GM19351 (cell line): Measurements from ENCODE around the gene ARHGAP22.

Source experiments
- ATAC-seq: cut with Tn5 transposase; IDR thresholded peaks from one replicate; pipeline ENCODE4 v1.9.1; 2021; ENCODE audit warnings: mild to moderate bottlenecking, moderate library complexity; ENCODE audit not compliant: unreplicated experiment

Gene ARHGAP22

DNA sequence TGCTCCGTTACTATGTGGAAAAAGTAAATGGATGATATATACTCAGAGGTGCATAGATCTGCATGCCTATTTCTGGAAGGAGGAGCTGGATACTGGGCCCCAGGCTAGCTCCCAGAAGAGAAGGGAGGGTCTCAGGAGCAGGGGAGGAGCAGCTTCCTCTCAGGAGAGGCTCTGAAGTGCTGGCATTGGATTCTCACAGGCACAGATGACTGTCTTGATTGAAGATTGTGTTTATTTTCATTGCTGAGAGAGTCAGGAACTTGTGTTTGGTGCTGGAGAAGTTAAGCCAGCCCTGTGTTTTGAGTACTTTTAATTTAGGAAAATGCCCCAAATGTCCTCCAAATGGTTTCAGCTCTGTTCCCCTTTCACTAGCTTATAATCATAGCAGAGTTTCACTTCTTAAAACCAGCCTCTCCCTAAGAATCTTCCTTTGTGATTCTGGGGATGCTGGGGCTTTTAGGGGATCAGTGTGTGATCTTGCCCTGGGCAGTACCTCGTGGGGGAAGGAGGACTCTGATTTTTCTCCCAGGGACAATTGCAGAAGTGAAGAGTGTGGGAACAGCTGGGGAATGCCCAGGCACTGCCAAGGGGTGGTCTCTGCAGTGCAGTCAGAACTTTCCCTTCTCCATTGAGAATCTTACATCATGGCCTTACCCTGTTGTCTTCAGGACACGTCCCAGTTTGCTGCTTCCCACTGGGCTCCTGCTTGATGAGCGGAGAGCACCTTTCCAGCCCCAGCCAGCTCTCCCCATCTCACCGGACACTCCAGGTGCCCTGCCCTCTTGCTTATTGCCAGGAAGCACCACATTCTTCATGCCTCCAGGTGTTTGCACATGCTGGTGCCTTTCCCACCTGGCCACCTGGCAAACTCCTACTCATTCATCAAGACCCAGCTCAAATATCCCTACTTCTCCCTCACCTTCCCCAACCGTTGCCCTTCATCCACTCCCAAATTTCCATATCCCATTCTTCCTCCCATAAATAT, 102.8 kb downstream of the ARHGAP22 start:
- no peak for ATAC-seq

- ATAC-seq = no peak
Observed at GRCh38 chr10:48501226-48501625, 103.6 kb downstream of the ARHGAP22 start.

DNA sequence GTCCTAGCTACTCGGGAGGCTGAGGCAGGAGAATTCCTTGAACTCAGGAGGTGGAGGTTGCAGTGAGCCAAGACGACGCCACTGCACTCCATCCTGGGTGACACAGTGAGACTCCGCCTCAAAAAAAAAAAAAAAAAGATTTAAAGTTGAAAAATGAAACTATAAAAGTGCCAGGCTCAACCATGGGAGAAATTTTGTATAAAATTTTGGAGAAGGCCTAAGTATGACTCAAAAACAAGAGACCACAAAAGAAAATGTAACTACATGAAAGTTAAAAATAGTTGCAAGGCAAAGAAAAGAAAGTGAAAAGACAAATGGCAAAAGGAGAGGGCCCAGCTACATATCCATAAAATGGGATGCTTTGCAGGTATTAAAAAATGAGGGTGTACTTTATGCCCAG, 104.1 kb downstream of the ARHGAP22 start:
- ATAC-seq = no peak

DNA sequence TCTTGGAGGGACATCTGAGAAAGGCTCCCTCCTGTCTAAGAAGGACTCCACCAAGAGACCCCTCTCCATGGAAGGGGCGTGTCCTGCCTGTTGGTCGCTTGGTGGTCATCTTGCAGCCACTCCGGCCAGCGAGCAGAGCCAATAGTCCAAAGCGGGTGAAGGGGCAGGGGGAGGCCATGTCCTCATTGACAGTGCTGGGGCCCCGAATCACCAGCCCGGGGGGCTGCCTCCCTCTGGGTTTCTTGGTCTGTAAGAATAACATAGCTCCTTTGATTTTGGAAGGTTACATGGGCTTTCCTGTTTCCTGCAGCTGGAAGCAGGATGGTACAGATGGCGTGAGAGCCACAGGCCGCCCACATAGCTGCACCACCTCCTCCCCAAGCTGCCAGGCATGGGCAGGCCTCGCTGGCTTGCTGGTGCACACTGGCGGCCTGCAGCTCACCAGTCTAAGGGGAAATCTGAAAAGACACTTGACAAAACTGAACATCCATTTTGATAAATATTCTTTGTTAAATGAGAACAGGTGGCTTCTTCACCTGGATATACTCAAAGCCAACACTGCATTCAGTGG, 105.8 kb downstream of the ARHGAP22 start:
- no peak for ATAC-seq

DNA sequence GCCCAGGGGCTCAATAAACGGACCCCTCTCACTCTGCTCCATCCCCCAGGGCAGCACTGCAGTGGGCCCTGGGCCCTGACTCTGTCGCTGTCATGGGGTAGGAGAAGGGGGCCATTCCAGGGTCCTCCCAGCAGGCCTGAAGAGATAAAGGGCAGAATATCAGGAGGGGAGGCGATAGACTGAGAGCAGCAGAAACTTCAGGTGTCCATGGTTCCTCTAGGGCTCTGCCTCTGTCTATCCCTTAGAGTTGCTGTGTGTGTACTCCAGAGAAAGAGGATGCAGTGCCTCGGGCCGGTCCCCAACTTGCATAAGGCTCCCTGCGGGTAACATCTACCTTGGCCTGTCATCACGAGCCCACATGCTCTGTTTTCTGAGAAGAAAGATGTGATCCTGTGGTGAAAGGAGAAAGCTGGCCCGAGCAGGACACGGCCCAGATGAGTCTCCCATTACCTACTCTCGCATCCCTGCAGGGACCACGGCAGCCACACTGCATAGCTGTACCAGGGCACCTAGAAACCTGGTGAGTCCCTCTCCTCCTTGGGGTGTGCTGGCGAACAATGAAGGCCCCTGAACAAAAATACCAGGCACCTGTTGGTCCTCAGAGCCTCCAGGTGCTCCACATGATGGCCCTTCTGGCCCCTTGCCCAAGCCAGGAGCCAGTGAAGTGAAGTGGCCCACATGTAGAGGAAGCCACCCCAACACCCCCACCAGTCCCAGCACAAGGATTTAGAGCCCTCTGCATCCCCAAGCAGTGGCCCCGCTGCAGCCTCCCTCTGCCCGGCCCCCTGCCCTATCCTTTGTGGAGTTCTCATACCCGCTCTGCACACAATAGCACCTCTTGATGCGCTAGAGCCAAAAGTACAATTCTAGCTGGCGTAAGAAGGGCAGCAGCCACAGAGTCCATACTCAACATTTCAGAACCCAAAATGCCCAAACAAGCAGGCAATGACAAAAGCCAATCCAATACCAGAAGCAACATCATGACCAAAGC, 106.8 kb downstream of the ARHGAP22 start:
- ATAC-seq = no peak

DNA sequence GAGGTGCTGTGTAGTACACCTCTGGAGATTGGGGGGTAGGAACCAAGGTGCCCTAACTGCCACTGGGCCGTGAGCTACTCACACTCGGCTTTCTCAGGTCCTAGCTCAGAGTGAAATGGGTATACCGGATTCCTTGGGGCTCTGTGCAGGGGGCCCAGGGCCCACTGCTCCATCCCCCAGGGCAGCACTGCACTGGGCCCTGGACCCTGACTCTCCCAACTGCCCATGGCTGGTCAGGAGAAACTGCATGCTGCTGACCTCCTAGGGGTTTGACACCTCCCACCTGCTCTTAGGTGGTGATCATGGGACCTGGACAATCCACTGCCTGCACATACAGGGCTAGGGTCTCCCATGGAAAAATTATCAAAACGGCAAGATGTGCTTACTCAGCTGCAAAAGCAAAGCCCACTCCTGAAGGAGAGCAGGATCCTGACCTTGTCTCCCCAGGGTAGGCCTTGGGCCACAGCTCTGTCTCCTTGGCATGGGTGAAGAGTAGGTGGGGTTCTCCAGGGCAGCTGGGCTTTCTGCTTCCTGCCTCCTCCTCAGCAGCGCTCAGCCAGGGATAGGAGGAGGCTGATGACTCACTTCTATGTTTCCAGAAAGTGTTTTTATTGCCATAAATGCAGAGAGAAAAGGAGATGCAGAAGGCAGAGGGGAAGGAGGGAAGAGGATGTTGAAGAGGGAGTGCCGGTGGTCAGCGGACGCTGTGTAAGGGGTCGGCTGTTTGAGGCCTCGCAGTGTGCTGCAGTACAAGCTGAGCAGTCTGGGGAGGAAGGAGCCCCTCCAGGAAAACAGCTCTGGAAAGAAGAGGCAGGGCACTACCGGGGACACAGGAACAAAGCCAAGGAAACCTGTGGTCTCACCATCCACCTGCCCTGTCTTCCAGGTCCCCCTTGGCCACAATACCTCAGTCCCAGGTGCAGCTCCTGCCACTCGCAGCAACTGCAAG, 107.8 kb downstream of the ARHGAP22 start:
- ATAC-seq = no peak

- no peak for ATAC-seq
Observed at GRCh38 chr10:48496105-48496830, 108.6 kb downstream of the ARHGAP22 start.

DNA sequence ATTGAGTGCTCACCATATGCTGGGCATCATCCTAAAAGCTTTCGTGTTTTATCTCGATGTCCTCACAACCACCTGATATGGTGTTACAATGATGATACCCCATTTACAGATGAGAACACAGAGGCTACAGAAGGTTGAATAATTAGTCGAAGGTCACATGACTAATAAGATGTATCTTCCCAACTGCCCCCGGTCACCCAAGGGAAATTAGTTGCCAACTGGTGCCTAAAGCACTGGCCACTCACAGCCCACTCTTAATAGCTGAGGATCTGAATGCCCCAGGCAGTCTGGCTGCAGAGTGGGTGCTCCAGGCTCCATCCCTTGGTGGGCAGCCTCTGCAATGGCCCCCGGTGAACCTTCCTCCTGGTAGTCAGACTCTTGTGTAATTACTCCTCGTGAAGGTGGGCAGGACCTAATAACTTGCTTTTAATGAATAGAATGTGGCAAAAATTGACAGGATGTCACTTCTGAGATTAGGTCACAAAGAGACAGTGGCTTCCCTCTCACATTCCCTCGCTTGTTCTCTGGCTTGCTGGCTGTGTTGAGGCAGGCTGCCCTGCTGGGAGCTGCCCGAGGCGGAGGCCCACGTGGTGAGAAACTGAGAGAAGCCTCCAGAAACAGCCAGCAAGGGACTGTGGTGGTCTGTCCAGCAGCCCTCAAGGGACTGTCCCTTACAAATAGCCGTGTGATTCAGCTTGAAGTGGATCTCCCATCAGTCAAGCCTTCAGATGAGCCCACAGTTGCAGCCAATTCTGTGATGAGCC, 109.4 kb downstream of the ARHGAP22 start:
- ATAC-seq = no peak

- ATAC-seq = no peak
Observed at GRCh38 chr10:48494611-48495010, 110.3 kb downstream of the ARHGAP22 start.

DNA sequence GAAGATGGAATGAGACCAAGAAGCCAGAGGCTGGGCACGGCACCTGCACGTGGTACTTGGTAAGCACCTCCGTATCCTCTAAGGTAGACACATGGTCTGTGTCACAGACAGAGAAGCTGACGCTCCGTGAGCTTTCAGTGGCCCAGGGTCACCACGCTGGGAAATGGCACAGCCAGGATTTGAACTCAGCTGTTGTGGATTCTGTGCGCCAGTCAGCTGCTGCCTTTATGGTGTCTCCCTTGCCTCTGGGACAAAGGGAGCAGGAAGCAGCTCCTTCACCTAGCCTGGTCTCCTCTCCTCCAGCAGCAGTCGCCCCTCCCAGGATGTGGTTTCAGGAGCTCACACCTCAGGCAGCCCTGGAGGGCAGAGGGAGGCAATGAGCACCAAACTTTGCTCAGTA, 110.8 kb downstream of the ARHGAP22 start:
- no peak for ATAC-seq

DNA sequence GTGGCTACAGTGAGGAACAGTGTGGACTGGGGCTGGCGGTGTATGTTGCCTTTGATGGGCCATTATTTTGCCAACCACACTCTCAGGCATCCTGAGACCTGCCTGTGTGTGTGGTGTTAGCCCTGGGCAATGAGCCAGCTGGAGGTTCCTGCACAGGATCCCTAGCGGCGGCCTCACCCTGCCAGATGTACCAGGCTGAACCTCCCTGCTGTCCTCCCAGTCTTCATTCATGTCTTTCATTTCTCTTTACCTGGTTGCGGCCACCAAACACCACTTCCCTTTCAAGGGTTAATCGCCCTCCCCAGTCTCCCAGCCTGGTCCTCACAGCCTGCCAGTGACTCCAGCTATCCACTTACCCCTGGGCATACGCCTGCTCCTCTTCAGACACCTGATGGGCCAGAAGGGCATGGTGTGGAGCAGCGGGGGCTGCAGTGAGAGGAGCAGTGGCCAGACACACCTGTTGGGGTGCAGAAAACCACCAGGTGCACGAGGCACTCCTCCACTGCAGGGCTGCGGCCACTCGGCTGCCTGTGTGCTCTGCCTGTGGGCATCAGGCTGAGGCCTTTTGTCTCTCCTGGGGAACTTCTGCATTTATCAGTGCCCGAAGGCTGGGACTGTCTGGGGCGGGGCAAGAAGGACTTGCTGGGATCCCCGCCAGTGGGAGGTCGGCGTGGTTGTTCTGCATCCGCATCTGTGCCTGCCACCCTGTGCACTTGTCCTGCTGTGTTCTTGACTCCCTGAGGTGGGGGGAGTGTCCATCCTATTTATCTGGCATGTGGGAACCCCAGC, 111.6 kb downstream of the ARHGAP22 start:
- no peak for ATAC-seq

DNA sequence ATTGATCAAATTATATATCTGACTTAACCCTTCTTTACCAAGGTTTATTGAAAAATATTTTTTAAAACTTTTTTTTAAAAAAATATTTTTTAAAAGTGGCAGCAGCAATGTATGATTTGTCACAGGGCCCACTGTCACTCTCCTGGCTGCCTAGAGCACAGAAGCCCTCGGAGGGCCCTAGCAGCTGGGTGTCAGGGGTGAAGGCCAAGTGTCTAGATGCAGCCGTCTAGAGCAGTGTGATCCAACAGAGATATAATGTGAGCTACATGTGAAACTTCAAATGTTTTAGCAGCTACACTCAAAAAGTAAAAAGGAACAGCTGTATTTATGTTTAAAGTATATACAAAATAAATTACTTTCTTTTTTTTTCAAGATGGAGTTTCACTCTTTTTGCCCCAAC, 112.7 kb downstream of the ARHGAP22 start:
- ATAC-seq = no peak

DNA sequence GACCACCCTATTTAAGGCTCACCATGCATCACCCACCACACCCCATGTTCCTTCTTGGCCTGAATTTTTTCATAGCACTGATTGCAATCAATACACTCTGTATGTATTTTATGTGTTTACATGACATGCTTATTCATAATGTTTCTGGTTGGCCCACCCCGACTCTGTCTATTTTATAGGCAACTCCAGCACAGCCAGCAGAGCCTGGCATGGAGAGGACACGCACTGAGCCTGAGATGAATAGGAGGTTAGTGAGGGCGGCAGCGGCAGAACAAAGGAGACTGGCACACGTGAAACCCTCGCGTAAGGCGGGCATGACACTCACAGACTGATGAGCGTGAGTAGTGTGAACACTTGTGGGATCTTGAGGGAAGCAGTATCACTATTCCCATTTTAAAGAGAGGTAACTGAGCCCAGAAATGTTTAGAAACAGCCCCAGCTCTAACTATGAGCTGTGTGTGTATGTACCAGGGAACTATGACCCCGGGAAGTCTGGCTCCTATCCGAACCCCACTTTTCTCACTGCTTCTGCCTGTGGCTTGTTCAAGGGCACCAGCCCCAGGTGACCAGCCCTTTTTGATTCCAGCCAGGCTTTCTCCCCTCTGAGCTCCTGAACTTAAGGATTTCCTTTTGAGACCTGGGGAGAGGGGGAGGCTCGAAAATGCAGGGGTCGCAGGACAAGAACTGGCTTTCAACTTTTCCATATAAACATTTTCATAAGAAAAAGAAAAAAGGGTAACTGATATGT, 113.3 kb downstream of the ARHGAP22 start:
- no peak for ATAC-seq

- no peak for ATAC-seq
Observed at GRCh38 chr10:48490946-48491345, 113.9 kb downstream of the ARHGAP22 start.

GRCh38 chr10:48490571-48490940, 114.3 kb downstream of the ARHGAP22 start:
- ATAC-seq = no peak

- no peak for ATAC-seq
Observed at GRCh38 chr10:48489099-48489498, 115.8 kb downstream of the ARHGAP22 start.

GRCh38 chr10:48487244-48487643, 117.6 kb downstream of the ARHGAP22 start:
- no peak for ATAC-seq
